Measurements from ENCODE around the gene PTPN11. TPM values are rescaled to one million over a fixed set of nuclear protein-coding genes. Genes with fewer than 3 reads are reported as not detected.
A peak's percentile ranks its signal among the peaks of the same experiment; 100 is the strongest.

The PTPN11 gene
- polyA plus RNA-seq, 1 donor (not counting 4 experiments of a cell fraction or from before 2014, with no cell fraction given), result 95.3 TPM

DNA sequence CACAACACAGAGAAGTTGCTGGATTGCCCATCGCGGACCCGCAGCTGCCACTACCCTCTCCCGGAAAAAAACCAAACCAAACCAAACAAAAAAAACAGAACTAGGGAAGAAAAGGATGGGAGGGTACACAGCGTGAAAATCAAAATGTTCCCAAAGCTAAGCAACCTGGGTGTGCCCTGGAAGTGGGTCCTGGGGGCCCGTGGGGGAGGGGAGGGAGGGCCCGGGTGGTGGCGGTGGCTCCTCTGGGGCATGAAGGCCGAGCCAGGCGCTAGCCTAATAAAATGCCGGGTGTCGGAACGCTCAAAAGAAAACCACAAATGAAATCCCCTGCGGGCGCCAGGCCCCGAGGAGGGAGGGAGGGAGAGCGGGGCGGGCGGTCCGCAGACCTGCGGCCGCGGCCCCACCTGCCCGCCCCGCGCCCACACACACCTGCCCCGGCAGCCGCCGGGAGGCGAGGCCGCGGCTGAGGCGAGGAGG lies 37.3 kb upstream of the PTPN11 start:
- no peak for FAIRE-seq
- dilution Hi-C loops (cut with MboI; ENCODE audit: extremely low pct_ligation_motif_present, low sequenced_read_pairs), result no loop called here

DNA sequence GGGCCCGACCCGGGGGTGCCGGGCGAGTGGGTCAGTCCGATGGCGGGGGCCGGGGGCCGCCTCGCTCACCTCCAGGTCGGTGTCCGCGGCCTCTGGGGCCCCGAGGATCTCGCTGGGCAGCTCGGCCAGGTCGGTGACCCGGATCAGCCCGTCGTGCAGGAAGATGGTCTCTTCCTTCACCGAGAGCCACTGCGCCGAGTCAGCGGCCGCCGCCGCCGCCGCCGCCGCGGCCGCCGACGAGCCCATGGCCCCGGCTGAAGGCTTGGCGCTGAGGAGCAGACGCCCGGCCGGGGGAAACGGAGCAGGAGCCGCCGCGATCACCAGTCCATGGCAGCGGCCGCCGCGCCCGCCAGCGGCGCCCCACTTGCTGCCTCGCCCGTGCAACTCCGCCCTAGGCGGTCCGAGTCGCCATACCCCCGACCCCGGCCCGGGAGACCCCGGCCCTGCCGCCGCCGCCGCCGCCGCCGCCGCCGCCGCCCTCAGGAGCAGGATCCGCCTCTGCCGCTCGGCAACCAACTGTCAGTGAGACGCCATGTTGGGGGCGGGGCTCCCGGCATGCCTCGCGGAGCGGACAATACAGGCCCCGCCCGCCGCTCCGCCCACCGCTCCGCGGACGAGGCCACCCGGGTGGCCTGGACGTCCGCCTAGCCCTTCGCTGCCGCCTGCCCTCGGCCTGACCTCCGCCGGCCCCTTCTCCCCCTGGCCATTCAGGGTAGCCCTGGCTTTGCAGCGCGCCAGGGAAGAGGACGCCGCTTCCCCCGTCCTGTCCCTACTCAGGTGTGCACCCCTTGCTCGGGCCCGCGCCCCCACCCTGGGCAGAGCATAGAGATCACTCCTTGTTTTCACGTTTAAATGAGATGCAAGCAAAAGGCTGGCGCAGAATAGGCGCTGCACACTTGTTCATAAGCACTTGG lies 36.6 kb upstream of the PTPN11 start, which contains the start of gene HECTD4:
Gene HECTD4, minus strand, starts transcription at position 549 of the 914 bp plus-strand sequence. Its CDS starts 303 bp downstream, at position 246.
- no peaks in the 10 kb centered on the region for H4K20me1 ChIP-seq (ENCODE audit: control insufficient read depth, extremely low read depth, insufficient read depth, low read length)
- H3K9me3 ChIP-seq (ENCODE audit: control insufficient read depth, low read depth, low read length), result no peaks in the 10 kb centered on the region
- TF ChIP-seq, protein P1, sequence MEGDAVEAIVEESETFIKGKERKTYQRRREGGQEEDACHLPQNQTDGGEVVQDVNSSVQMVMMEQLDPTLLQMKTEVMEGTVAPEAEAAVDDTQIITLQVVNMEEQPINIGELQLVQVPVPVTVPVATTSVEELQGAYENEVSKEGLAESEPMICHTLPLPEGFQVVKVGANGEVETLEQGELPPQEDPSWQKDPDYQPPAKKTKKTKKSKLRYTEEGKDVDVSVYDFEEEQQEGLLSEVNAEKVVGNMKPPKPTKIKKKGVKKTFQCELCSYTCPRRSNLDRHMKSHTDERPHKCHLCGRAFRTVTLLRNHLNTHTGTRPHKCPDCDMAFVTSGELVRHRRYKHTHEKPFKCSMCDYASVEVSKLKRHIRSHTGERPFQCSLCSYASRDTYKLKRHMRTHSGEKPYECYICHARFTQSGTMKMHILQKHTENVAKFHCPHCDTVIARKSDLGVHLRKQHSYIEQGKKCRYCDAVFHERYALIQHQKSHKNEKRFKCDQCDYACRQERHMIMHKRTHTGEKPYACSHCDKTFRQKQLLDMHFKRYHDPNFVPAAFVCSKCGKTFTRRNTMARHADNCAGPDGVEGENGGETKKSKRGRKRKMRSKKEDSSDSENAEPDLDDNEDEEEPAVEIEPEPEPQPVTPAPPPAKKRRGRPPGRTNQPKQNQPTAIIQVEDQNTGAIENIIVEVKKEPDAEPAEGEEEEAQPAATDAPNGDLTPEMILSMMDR (optimal IDR thresholded peaks at IDR 0.05 in 1 of 3, IDR thresholded peaks at IDR 0.05 in 1 of 3, conservative IDR thresholded peaks at IDR 0.05 in 1 of 3; ENCODE audit: extremely low read depth in 1 of 3, insufficient read depth in 2 of 3, low read length in 3 of 3), result no peak
- TF ChIP-seq EZH2 (IDR thresholded peaks at IDR 0.05; ENCODE audit: low read length), result no peak
- DNase-seq (ENCODE audit: low read depth, low spot score) (no peak), FAIRE-seq (no peak)
- H3K9me1 ChIP-seq (ENCODE audit: control insufficient read depth, extremely low read depth, insufficient read depth, low read length), result peaks cover 3% of the 10 kb centered on the region
- H3K27ac ChIP-seq (ENCODE audit: control insufficient read depth, insufficient read depth, low read length), result peak within 1 kb of the TSS; percentile 60
- peak within 1 kb of the TSS; percentile 48 to 72 (median 69) for H3K4me3 ChIP-seq (ENCODE audit: control insufficient read depth in 2 of 3, extremely low read depth in 1 of 3, insufficient read depth in 2 of 3, low read depth in 1 of 3, low read length in 3 of 3)
- no peaks in the 10 kb centered on the region for H3K36me3 ChIP-seq (ENCODE audit: control insufficient read depth in 2 of 2, extremely low read depth in 1 of 2, insufficient read depth in 2 of 2, low read length in 2 of 2)
- no peaks in the 10 kb centered on the region for H3K27me3 ChIP-seq (ENCODE audit: control insufficient read depth, extremely low read depth, insufficient read depth, low read length)
- dilution Hi-C loops (cut with MboI; ENCODE audit: extremely low pct_ligation_motif_present, low sequenced_read_pairs), result no loop called here
- peaks cover 7% of the 10 kb centered on the region for H3K4me1 ChIP-seq (ENCODE audit: control insufficient read depth, extremely low read depth, insufficient read depth, low read length)
- peak within 1 kb of the TSS; percentile 89 for H2AFZ ChIP-seq (ENCODE audit: control insufficient read depth, low read length)
- H3K4me2 ChIP-seq (ENCODE audit: control insufficient read depth, extremely low read depth, insufficient read depth, low read depth, low read length), result peak within 1 kb of the TSS; percentile 96
- peak within 1 kb of the TSS; percentile 77 for H3K9ac ChIP-seq (ENCODE audit: control insufficient read depth, extremely low read depth, insufficient read depth, low read length)
- H3K79me2 ChIP-seq (ENCODE audit: control insufficient read depth, insufficient read depth, low read length), result peaks cover 36% of the 10 kb centered on the region

More for the DNA sequence above, 37.3 kb upstream of the PTPN11 start:
- no peaks in the 10 kb centered on the region for H4K20me1 ChIP-seq (ENCODE audit: control insufficient read depth, extremely low read depth, insufficient read depth, low read length)
- no peaks in the 10 kb centered on the region for H3K9me3 ChIP-seq (ENCODE audit: control insufficient read depth, low read depth, low read length)
- peak overlapping the region; percentile 60 for H3K27ac ChIP-seq (ENCODE audit: control insufficient read depth, insufficient read depth, low read length)
- peak overlapping the region; percentile 96 for H3K4me2 ChIP-seq (ENCODE audit: control insufficient read depth, extremely low read depth, insufficient read depth, low read depth, low read length)
- H3K9me1 ChIP-seq (ENCODE audit: control insufficient read depth, extremely low read depth, insufficient read depth, low read length), result peaks cover 3% of the 10 kb centered on the region
- H3K79me2 ChIP-seq (ENCODE audit: control insufficient read depth, insufficient read depth, low read length), result peaks cover 42% of the 10 kb centered on the region
- no peaks in the 10 kb centered on the region for H3K27me3 ChIP-seq (ENCODE audit: control insufficient read depth, extremely low read depth, insufficient read depth, low read length)
- TF ChIP-seq, protein P1 (optimal IDR thresholded peaks at IDR 0.05 in 1 of 3, IDR thresholded peaks at IDR 0.05 in 1 of 3, conservative IDR thresholded peaks at IDR 0.05 in 1 of 3; ENCODE audit: extremely low read depth in 1 of 3, insufficient read depth in 2 of 3, low read length in 3 of 3), result no peak
- TF ChIP-seq EZH2 (IDR thresholded peaks at IDR 0.05; ENCODE audit: low read length), result no peak
- DNase-seq (ENCODE audit: low read depth, low spot score), result no peak
- peaks cover 7% of the 10 kb centered on the region for H3K4me1 ChIP-seq (ENCODE audit: control insufficient read depth, extremely low read depth, insufficient read depth, low read length)
- no peaks in the 10 kb centered on the region for H3K36me3 ChIP-seq (ENCODE audit: control insufficient read depth in 2 of 2, extremely low read depth in 1 of 2, insufficient read depth in 2 of 2, low read length in 2 of 2)
- H2AFZ ChIP-seq (ENCODE audit: control insufficient read depth, low read length), result peak overlapping the region; percentile 46
- peak overlapping the region; percentile 48 to 72 (median 69) for H3K4me3 ChIP-seq (ENCODE audit: control insufficient read depth in 2 of 3, extremely low read depth in 1 of 3, insufficient read depth in 2 of 3, low read depth in 1 of 3, low read length in 3 of 3)
- H3K9ac ChIP-seq (ENCODE audit: control insufficient read depth, extremely low read depth, insufficient read depth, low read length), result peak overlapping the region; percentile 77
